ENCODE measurements around the gene AKR1A1.

The AKR1A1 gene

DNA sequence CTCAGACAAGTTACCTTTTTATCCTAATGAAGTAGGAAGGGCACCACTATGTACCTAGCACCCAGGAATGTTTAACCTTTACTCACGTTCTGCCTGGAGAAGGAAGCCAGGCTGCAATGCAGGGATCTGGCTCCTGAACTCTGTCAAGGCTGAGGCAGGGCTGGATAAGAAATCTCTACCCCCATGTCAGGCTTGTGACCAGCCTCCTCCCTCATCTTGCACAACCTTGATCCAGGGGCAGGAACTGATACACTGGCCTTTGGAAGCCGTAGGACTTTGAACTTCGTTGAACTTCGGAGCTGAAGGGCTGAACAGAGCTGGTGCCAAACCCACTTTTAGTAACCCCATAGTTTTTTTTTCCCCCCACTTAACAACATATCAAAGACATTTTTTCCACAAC, 8.0 kb upstream of the AKR1A1 start:
- Mint-ChIP-seq H3K27me3 (no peaks in the 10 kb centered on the region), H3K9me3 (no peaks in the 10 kb centered on the region), H3K36me3 (no peaks in the 10 kb centered on the region), H3K27ac (peak overlapping the region; percentile 87), H3K4me1 (peaks cover 30% of the 10 kb centered on the region), H3K4me3 (no peak overlapping the region)
- ATAC-seq (ENCODE audit: low read depth) (no peak), DNase-seq (ENCODE audit: low spot score in 2 of 2) (no peak)

DNA sequence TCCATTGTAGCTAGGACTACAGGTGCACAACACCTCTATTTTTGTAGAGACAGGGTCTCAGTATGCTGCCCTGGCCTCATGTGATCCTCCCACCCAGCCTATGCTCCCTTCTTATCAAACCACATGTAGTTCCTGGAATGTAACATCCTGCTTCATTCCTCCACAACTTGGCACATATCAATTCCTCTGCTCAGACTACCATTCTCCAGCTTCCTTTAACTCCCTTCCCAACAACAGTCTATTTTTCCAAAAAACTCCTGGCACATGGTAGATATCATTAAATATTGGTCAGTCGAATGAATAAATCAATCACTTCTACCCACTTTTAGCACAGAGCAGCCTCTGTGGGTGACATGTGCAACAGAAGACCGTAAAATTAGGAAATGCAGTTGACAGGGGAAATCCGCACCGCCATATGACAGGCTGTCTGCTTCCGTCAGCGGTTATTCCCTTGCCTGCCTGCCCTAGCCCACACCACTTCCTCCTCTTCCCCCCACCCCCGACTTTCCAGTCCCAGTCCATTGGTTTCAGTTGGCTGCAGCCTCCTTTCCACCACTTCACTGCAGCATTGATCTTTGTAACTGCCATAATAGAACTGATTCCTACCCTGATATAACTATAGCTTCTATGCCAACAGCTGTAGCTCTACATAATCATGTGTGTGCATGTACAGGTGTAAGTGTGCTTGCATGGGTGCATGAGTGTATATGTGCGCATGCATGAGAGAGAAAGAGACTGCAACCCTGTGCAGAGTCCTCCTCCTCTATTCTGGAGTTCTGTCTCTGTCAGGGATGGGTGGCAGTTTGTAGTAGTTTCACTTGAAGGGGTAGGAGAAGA, 6.8 kb upstream of the AKR1A1 start:
- H3K27ac Mint-ChIP-seq = peak overlapping the region; percentile 97
- H3K27me3 Mint-ChIP-seq = no peaks in the 10 kb centered on the region
- H3K4me3 Mint-ChIP-seq = peak overlapping the region; percentile 71
- ATAC-seq (ENCODE audit: low read depth) = peak; percentile 97
- DNase-seq (ENCODE audit: low spot score in 2 of 2) = peak; percentile 56 to 80
- H3K4me1 Mint-ChIP-seq = peaks cover 30% of the 10 kb centered on the region
- no peaks in the 10 kb centered on the region for H3K36me3 Mint-ChIP-seq
- no peaks in the 10 kb centered on the region for H3K9me3 Mint-ChIP-seq

DNA sequence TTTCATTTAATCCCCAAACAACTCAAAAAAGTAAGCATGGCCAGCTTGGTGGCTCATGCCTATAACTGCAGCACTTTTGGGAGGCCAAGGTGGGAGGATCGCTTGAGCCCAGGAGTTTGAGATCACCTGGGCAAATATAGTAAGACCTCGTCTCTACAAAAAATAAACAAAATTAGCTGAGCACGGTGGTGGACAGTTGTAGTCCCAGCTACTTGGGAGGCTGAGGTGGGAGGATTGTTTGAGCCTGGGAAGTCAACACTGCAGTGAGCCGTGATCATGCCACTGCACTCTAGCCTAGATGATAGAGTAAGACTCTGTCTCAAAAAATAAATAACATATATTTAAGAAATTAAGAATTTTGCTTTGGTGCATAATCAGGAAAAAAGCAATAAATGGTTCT, 6.1 kb upstream of the AKR1A1 start:
- Mint-ChIP-seq H3K27ac (peak overlapping the region; percentile 97), H3K4me1 (peaks cover 30% of the 10 kb centered on the region), H3K9me3 (no peaks in the 10 kb centered on the region), H3K27me3 (no peaks in the 10 kb centered on the region), H3K36me3 (no peaks in the 10 kb centered on the region), H3K4me3 (no peak overlapping the region)
- ATAC-seq (ENCODE audit: low read depth) (no peak), DNase-seq (ENCODE audit: low spot score in 2 of 2) (no peak)

DNA sequence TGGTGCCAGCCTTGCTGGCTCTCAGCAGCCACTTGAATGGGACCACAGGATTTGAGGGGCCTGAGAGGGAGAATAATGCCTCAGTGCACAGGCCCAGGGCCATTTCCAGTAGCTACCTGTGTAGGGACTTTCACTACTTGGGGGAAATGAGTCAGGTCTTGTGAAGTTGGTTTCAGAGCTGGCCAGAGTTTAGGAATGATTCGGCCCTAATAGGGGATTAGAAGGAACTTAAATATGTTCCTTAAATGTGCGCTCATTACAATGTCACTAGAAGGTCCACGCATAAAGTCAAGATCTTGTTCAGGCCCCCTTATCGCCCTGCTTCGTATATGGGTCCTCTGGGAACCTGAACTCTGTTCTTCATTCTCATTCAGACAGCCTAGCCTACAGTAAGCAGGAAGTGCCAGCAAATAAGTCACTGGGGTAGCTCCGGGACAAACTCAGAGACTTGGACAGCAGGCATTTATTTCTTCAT, 5.6 kb upstream of the AKR1A1 start:
- no peak overlapping the region for H3K4me3 Mint-ChIP-seq
- no peaks in the 10 kb centered on the region for H3K27me3 Mint-ChIP-seq
- DNase-seq (ENCODE audit: low spot score in 2 of 2) (no peak), ATAC-seq (ENCODE audit: low read depth) (no peak)
- H3K4me1 Mint-ChIP-seq = peaks cover 30% of the 10 kb centered on the region
- H3K9me3 Mint-ChIP-seq = no peaks in the 10 kb centered on the region
- H3K27ac Mint-ChIP-seq = peak overlapping the region; percentile 97
- no peaks in the 10 kb centered on the region for H3K36me3 Mint-ChIP-seq

DNA sequence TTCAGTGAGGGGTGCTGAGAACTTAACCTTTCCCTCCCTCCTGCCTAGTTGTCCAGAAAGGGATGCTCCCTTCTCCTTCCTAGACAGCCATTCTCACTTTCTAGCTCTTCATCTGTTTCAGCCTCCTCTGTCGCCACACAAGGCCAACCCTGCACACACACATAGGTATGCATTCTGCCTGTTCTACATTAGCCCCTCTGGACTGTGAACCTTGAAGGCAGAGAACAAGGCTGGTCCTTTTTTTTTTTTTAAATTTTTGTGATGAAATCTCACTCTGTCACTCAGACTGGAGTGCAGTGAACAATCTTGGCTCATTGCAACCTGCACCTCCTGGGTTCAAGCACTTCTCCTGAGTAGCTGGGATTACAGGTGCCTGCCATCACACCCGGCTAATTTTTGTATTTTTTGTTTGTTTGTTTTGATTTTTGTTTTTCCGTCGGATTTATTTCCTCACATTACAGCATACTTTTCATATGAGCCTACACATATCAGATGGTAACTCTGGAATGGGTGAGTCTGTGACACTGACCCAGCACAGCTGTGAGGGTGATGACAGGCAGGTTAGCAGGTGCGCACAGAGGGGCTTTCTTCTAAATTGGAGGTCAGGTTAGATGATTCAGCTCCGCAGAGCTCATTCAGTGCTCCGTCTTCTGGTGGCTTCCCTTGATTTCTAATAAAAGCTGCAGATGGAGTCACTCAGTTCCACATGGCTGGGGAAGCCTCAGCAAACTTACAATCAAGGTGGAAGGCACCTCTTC, 4.9 kb upstream of the AKR1A1 start:
- Mint-ChIP-seq H3K36me3 (no peaks in the 10 kb centered on the region), H3K4me3 (no peak overlapping the region), H3K27me3 (no peaks in the 10 kb centered on the region), H3K4me1 (peaks cover 29% of the 10 kb centered on the region), H3K27ac (peak overlapping the region; percentile 97), H3K9me3 (no peaks in the 10 kb centered on the region)
- no peak for ATAC-seq (ENCODE audit: low read depth)
- DNase-seq (ENCODE audit: low spot score in 2 of 2) = no peak

DNA sequence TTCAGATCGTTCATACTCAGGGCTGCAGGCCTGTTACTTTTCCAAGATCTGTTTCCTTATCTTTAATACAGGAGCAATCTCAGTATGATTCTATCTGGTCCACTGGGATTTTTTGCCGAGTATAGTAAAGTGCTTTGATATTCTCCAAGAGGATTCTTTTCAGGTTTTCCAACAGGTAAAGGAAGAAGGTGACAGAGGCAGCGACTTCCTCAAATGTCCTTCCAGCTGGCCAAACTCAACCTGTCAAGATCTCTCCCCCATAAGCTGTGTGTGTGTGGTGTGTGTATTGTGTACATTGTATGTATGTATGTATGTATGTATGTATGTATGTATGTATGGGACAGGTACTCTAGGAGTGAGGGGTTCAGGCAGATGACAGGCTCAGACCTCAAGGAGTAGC, 1.1 kb downstream of the AKR1A1 start:
- Mint-ChIP-seq H3K27ac (peak overlapping the region; percentile 98), H3K36me3 (peaks cover 7% of the 10 kb centered on the region), H3K27me3 (no peaks in the 10 kb centered on the region), H3K4me3 (peak overlapping the region; percentile 94), H3K9me3 (no peaks in the 10 kb centered on the region), H3K4me1 (peaks cover 18% of the 10 kb centered on the region)
- DNase-seq (ENCODE audit: low spot score in 2 of 2) = no peak
- ATAC-seq (ENCODE audit: low read depth) = no peak

DNA sequence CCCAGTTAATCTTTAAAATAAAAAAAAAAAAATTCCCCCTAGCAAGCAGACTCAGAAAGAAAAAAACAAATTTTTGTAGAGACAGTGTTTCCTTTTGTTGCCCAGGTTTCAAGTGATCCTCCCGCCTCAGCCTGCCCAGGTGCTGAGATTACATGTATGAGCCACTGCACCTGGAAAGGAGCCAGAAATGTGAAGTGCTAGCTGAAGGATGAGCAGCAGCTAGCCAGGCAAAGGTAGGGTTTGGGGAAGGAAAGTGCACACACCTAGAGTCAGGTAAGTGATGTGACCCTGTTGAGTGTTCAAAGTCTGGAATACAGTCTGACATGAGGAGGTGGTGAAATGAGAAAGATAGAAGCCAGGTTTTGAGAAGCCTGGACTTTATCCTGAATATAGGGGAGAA, 1.7 kb downstream of the AKR1A1 start:
- DNase-seq (ENCODE audit: low spot score in 2 of 2) = no peak
- peaks cover 7% of the 10 kb centered on the region for H3K36me3 Mint-ChIP-seq
- H3K4me1 Mint-ChIP-seq = peaks cover 17% of the 10 kb centered on the region
- peak overlapping the region; percentile 32 for H3K27ac Mint-ChIP-seq
- no peaks in the 10 kb centered on the region for H3K27me3 Mint-ChIP-seq
- H3K4me3 Mint-ChIP-seq = peak overlapping the region; percentile 4
- H3K9me3 Mint-ChIP-seq = no peaks in the 10 kb centered on the region
- ATAC-seq (ENCODE audit: low read depth) = no peak

DNA sequence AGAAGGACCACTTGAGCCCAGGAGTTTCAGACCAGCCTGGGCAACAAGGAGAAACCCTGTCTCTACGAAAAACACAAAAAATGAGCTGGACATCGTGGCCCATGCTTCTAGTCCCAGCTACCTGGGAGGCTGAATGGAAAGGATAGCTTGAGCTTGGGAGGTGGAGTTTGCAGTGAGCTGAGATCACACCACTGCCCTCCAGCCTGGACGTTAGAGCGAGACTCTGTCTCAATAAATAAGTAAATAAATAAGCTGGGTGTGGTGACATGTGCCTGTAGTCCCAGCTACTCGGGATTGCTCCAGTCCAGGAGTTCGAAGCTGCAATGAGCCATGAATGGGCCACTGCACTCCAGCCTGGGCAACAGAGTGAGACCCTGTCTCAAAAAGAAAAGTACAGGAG, 3.6 kb downstream of the AKR1A1 start:
- Mint-ChIP-seq H3K4me1 (peaks cover 21% of the 10 kb centered on the region), H3K9me3 (no peaks in the 10 kb centered on the region), H3K36me3 (peaks cover 7% of the 10 kb centered on the region), H3K4me3 (no peak overlapping the region), H3K27ac (no peak overlapping the region), H3K27me3 (no peaks in the 10 kb centered on the region)
- no peak for ATAC-seq (ENCODE audit: low read depth)
- no peak for DNase-seq (ENCODE audit: low spot score in 2 of 2)

DNA sequence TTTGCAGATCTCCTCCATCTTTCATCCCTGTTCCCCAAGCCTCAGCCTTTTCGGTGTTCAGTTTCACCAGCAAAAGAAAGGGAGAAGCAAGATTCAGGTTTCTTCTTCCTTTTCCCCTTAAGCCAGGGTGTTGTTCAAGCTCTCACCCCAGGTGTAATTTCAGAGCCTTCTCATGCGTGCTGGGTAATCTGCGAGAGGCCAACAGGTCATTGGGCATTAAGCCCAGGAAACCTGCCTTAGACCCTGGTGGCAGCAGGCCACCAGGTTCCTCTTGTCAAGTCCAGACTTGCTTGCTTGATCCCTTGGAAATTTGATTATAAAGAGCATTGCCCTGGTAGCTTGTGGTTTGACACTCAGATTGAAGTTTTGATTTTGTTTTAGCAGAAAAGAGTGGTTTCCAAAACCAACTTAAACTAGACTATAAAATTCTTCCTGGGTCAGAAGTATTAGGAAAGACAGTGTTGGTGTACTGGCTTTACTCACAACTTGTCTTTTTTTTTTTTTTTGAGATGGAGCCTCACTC, 6.9 kb downstream of the AKR1A1 start:
- Mint-ChIP-seq H3K36me3 (peaks cover 12% of the 10 kb centered on the region), H3K4me1 (peaks cover 16% of the 10 kb centered on the region), H3K4me3 (no peak overlapping the region), H3K27ac (peak overlapping the region; percentile 67), H3K9me3 (no peaks in the 10 kb centered on the region), H3K27me3 (no peaks in the 10 kb centered on the region)
- ATAC-seq (ENCODE audit: low read depth) (no peak), DNase-seq (ENCODE audit: low spot score in 2 of 2) (no peak)

DNA sequence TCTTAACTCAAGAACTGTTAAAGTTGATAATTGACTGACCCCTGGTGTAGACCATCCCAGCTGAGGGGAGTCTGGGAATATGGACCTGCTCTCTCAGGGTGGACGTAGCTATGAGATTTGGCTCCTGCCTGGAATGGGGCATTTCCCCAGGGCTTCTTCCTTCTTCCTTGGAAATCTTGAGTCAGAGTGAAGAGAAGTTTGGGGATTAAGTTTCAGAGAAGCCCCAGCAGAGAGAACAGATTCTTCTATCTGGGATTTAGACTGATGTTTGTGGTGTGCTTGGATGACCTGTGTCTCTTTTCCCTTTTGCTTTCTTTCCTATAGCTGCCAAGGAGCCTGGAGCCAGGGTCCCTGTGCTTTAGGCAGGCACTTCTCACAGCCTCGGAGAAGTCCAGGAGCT, 13.2 kb downstream of the AKR1A1 start:
- H3K36me3 Mint-ChIP-seq = peaks cover 18% of the 10 kb centered on the region
- H3K4me3 Mint-ChIP-seq = no peak overlapping the region
- ATAC-seq (ENCODE audit: low read depth) (no peak), DNase-seq (ENCODE audit: low spot score in 2 of 2) (no peak)
- no peaks in the 10 kb centered on the region for H3K27me3 Mint-ChIP-seq
- H3K9me3 Mint-ChIP-seq = no peaks in the 10 kb centered on the region
- H3K27ac Mint-ChIP-seq = no peak overlapping the region
- peaks cover 5% of the 10 kb centered on the region for H3K4me1 Mint-ChIP-seq

DNA sequence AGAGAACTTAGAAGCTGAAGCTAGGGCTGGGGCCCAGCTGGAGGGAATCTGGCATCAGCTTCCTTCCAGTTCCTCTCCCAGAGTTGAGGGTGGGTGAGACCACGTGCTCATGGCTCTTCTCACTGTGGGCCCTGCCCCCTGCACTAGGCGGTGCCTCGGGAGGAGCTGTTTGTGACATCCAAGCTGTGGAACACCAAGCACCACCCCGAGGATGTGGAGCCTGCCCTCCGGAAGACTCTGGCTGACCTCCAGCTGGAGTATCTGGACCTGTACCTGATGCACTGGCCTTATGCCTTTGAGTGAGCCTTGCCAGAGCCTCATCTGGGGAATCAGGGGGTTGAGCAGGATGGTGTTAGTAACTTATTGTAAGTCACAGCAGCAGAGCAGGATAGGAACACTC, 16.1 kb downstream of the AKR1A1 start:
- no peaks in the 10 kb centered on the region for H3K27me3 Mint-ChIP-seq
- ATAC-seq (ENCODE audit: low read depth) (no peak), DNase-seq (ENCODE audit: low spot score in 2 of 2) (no peak)
- H3K4me3 Mint-ChIP-seq = no peak overlapping the region
- H3K27ac Mint-ChIP-seq = no peak overlapping the region
- H3K4me1 Mint-ChIP-seq = peaks cover 2% of the 10 kb centered on the region
- H3K36me3 Mint-ChIP-seq = peaks cover 23% of the 10 kb centered on the region
- no peaks in the 10 kb centered on the region for H3K9me3 Mint-ChIP-seq

DNA sequence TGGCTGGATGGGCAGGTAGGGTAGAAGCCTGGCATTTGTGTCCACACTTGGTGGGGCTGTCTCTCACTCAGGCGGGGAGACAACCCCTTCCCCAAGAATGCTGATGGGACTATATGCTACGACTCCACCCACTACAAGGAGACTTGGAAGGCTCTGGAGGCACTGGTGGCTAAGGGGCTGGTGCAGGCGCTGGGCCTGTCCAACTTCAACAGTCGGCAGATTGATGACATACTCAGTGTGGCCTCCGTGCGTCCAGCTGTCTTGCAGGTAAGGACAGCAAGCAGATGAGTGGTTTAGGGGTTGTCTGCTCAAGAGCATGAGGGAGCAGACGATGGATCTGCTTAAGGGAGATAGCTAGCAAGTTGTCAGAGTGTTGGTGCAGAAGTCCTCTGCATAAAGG, 17.3 kb downstream of the AKR1A1 start:
- no peak for ATAC-seq (ENCODE audit: low read depth)
- peaks cover 18% of the 10 kb centered on the region for H3K36me3 Mint-ChIP-seq
- no peak for DNase-seq (ENCODE audit: low spot score in 2 of 2)
- peaks cover 2% of the 10 kb centered on the region for H3K4me1 Mint-ChIP-seq
- H3K27ac Mint-ChIP-seq = peak overlapping the region; percentile 0
- no peaks in the 10 kb centered on the region for H3K9me3 Mint-ChIP-seq
- H3K4me3 Mint-ChIP-seq = no peak overlapping the region
- no peaks in the 10 kb centered on the region for H3K27me3 Mint-ChIP-seq

DNA sequence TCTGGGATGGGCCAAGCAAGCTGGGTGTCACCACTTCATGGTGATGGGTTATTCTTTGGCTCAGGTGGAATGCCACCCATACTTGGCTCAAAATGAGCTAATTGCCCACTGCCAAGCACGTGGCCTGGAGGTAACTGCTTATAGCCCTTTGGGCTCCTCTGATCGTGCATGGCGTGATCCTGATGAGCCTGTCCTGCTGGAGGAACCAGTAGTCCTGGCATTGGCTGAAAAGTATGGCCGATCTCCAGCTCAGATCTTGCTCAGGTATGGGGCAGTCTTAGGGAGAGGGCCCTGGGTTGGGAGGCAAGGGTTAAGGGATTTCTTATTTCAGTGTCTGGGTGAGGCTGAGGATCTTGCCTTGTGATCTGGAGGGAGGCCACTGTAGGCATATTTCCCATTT, 17.8 kb downstream of the AKR1A1 start:
- no peaks in the 10 kb centered on the region for H3K27me3 Mint-ChIP-seq
- H3K4me1 Mint-ChIP-seq = peaks cover 2% of the 10 kb centered on the region
- H3K9me3 Mint-ChIP-seq = no peaks in the 10 kb centered on the region
- DNase-seq (ENCODE audit: low spot score in 2 of 2) (no peak), ATAC-seq (ENCODE audit: low read depth) (no peak)
- no peak overlapping the region for H3K4me3 Mint-ChIP-seq
- H3K27ac Mint-ChIP-seq = peak overlapping the region; percentile 0
- peaks cover 17% of the 10 kb centered on the region for H3K36me3 Mint-ChIP-seq

DNA sequence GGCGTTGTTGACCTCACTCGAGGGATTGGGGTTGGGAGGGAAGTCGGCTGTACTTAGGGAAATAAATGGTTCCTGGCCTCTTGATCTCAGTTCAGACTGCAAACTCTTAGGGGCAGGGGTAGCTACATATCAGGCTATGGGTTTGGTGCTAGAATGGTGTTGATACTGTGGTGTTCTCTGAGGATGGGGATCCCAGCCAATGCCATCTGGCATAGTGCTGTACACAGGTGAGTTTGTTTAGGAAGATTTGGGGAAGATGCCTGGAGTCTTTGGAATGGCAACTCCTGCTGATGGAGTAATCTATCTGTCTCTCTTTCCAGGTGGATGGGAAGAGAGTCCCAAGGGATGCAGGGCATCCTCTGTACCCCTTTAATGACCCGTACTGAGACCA, 18.9 kb downstream of the AKR1A1 start:
- Mint-ChIP-seq H3K4me1 (peaks cover 2% of the 10 kb centered on the region), H3K36me3 (peaks cover 14% of the 10 kb centered on the region), H3K27ac (peak overlapping the region; percentile 20), H3K27me3 (no peaks in the 10 kb centered on the region), H3K9me3 (no peaks in the 10 kb centered on the region), H3K4me3 (no peak overlapping the region)
- no peak for ATAC-seq (ENCODE audit: low read depth)
- no peak for DNase-seq (ENCODE audit: low spot score in 2 of 2)

All from memory B cell (primary cell).